Osteocyte (in vitro differentiated cells): Measurements from ENCODE around the gene PPP1R9A. TPM values are rescaled to one million over a fixed set of nuclear protein-coding genes. Genes with fewer than 3 reads are reported as not detected.

Experiments used
- DNase-seq: peaks from one replicate; pipeline ENCODE4 v3.0.0; 2021; ENCODE audit warnings: mixed read lengths; ENCODE audit not compliant: unreplicated experiment; ENCODE audit errors: extremely low spot score
- H3K27ac Mint-ChIP-seq: one replicate; pipeline ENCODE4 v1.8.0; 2021; ENCODE audit warnings: mild to moderate bottlenecking, mixed read lengths; ENCODE audit not compliant: unreplicated experiment
- H3K27me3 Mint-ChIP-seq: one replicate; pipeline ENCODE4 v1.8.0; 2021; ENCODE audit warnings: mixed read lengths; ENCODE audit not compliant: unreplicated experiment
- H3K36me3 Mint-ChIP-seq: one replicate; pipeline ENCODE4 v1.8.0; 2021; ENCODE audit warnings: mixed read lengths; ENCODE audit not compliant: unreplicated experiment
- H3K4me1 Mint-ChIP-seq: one replicate; pipeline ENCODE4 v1.8.0; 2021; ENCODE audit warnings: mixed read lengths; ENCODE audit not compliant: unreplicated experiment
- H3K4me3 Mint-ChIP-seq: one replicate; pipeline ENCODE4 v1.8.0; 2021; ENCODE audit warnings: mild to moderate bottlenecking, moderate library complexity, mixed read lengths; ENCODE audit not compliant: unreplicated experiment
- H3K9me3 Mint-ChIP-seq: one replicate; pipeline ENCODE4 v1.8.0; 2021; ENCODE audit warnings: mixed read lengths; ENCODE audit not compliant: unreplicated experiment
- CTCF ChIP-seq: fragments of 200-600 bp; sonication (generic); IDR thresholded peaks from 2 replicates; pipeline ENCODE4 v1.5.0; 2021; ENCODE audit warnings: antibody characterized with exemption, mild to moderate bottlenecking, moderate library complexity
- total RNA-seq: library from RNA; stranded (reverse); gene quantifications from 2 replicates; pipeline ENCODE4 v1.2.1, GENCODE V29; 2021

The PPP1R9A gene
- total RNA-seq, 1 donor from 2014 or later, result 3.4 TPM

- Mint-ChIP-seq H3K4me1 (no peaks in the 10 kb centered on the region), H3K27ac (no peak overlapping the region), H3K27me3 (no peaks in the 10 kb centered on the region), H3K9me3 (peaks cover 7% of the 10 kb centered on the region), H3K36me3 (no peaks in the 10 kb centered on the region), H3K4me3 (no peak overlapping the region)
- DNase-seq, result no peak
- no peak for TF ChIP-seq CTCF
Measured at GRCh38 chr7:94962661-94963060, 55.3 kb downstream of the PPP1R9A start.

- Mint-ChIP-seq H3K9me3 (peaks cover 7% of the 10 kb centered on the region), H3K36me3 (no peaks in the 10 kb centered on the region), H3K4me3 (no peak overlapping the region), H3K27me3 (no peaks in the 10 kb centered on the region), H3K27ac (no peak overlapping the region), H3K4me1 (peaks cover 36% of the 10 kb centered on the region)
- TF ChIP-seq CTCF, result no peak
- DNase-seq, result no peak
Measured at GRCh38 chr7:94969434-94970084, 62.2 kb downstream of the PPP1R9A start.

DNA sequence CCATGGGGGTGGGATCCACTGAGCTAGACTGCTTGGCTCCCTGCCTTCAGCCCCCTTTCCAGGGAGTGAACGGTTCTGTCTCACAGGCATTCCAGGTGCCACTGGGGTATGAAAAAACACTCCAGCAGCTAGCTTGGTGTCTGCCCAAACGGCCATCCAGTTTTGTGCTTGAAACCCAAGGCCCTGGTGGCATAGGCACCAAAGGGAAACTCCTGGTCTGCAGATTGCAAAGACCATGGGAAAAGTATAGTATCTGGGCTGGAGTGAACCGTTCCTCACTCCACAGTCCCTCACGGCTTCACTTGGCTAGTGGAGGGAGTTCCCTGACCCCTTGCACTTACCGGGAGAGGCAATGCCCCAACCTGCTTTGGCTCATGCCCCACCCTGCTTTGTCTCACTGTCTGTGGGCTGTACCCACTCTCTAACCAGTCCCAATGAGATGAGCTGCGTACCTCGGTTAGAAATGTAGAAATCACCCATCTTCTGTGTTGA, 62.7 kb downstream of the PPP1R9A start:
- no peaks in the 10 kb centered on the region for H3K36me3 Mint-ChIP-seq
- no peak for DNase-seq
- H3K27me3 Mint-ChIP-seq, result no peaks in the 10 kb centered on the region
- no peak overlapping the region for H3K4me3 Mint-ChIP-seq
- H3K4me1 Mint-ChIP-seq, result peaks cover 42% of the 10 kb centered on the region
- peaks cover 2% of the 10 kb centered on the region for H3K9me3 Mint-ChIP-seq
- TF ChIP-seq CTCF, result no peak
- H3K27ac Mint-ChIP-seq, result no peak overlapping the region

- Mint-ChIP-seq H3K9me3 (no peaks in the 10 kb centered on the region), H3K27me3 (no peaks in the 10 kb centered on the region), H3K36me3 (no peaks in the 10 kb centered on the region), H3K4me3 (no peak overlapping the region), H3K27ac (peak overlapping the region; percentile 36), H3K4me1 (peaks cover 51% of the 10 kb centered on the region)
- TF ChIP-seq CTCF, result no peak
- no peak for DNase-seq
Measured at GRCh38 chr7:94971051-94971867, 63.9 kb downstream of the PPP1R9A start.

DNA sequence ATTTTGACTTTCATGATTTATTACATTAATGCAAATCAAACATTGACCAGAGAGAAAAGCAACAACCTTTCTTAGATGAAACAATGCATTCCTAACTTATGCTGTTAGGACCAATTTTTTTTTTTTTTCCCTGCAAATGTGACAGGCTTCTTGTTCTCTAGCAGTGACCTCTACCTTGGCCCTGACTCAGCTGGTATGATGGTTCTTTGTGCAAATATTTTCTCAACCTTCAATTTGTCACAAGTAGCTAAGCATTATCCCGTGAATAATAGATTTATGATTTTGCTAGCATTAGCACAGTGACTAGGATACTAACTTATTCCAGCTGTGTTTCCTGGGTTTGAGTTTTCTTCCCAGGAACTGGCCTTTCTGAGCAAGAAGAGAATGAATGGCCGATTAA, 64.9 kb downstream of the PPP1R9A start:
- no peaks in the 10 kb centered on the region for H3K36me3 Mint-ChIP-seq
- H3K4me1 Mint-ChIP-seq, result peaks cover 51% of the 10 kb centered on the region
- peak overlapping the region; percentile 63 for H3K27ac Mint-ChIP-seq
- no peak overlapping the region for H3K4me3 Mint-ChIP-seq
- H3K9me3 Mint-ChIP-seq, result no peaks in the 10 kb centered on the region
- no peaks in the 10 kb centered on the region for H3K27me3 Mint-ChIP-seq
- DNase-seq, result no peak
- no peak for TF ChIP-seq CTCF
